ENCODE measurements around the gene MATN3. TPM values are rescaled to one million over a fixed set of nuclear protein-coding genes. Genes with fewer than 3 reads are reported as not detected.

MATN3 gene
- total and polyA plus RNA-seq, 2 of the 8 experiments (the other 6 are each of a cell fraction or from before 2014, with no cell fraction given), result 3.0 to 9.9 TPM

- H3K4me1 ChIP-seq (replicated peaks in 1 of 4; ENCODE audit: control insufficient read depth in 3 of 4, insufficient read depth in 4 of 4, low read length in 3 of 4), result no peaks in the 10 kb centered on the region
- 85% methylated on average over 5 of the region's 5 CpGs; no CpG with 5 or more reads in 1 of the 2 experiments for WGBS, 2 experiments (ENCODE audit: extremely low coverage in 1 of 2, insufficient coverage in 1 of 2, insufficient read length in 1 of 2, insufficient replicate concordance in 2 of 2, low coverage in 1 of 2, low lambda C conversion rate in 2 of 2, missing lambda C conversion rate in 1 of 2)
- no peak overlapping the region for H2BK5ac ChIP-seq (ENCODE audit: low read depth, low read length)
- no peak overlapping the region for H4K5ac ChIP-seq (ENCODE audit: insufficient read length, low read depth, low read length)
- no peak overlapping the region for H2AK5ac ChIP-seq (ENCODE audit: low read depth, low read length)
- no peaks in the 10 kb centered on the region for H3K9me3 ChIP-seq (ENCODE audit: insufficient read depth in 2 of 2, low read depth in 1 of 2, low read length in 1 of 2)
- no peak overlapping the region for H2BK20ac ChIP-seq (ENCODE audit: low read length)
- no peak overlapping the region for H3K23ac ChIP-seq (ENCODE audit: insufficient read length)
- FAIRE-seq, result no peak
- H3K4ac ChIP-seq (replicated peaks; ENCODE audit: insufficient read length, low read depth, low read length), result no peak overlapping the region
- H3K14ac ChIP-seq (ENCODE audit: insufficient read length), result no peak overlapping the region
- no peak overlapping the region for H4K8ac ChIP-seq (ENCODE audit: extremely low read depth, insufficient read depth, low read length)
- no peak overlapping the region for H2BK120ac ChIP-seq (replicated peaks; ENCODE audit: low read depth, low read length)
- H3K27me3 ChIP-seq (replicated peaks in 1 of 4; ENCODE audit: control insufficient read depth in 3 of 4, extremely low read depth in 1 of 4, insufficient read depth in 3 of 4, low read length in 3 of 4), result no peaks in the 10 kb centered on the region
- no peaks in the 10 kb centered on the region for H4K20me1 ChIP-seq (replicated peaks in 1 of 2; ENCODE audit: control insufficient read depth in 1 of 2, insufficient read depth in 2 of 2, low read length in 2 of 2)
- H3K4me3 ChIP-seq (ENCODE audit: extremely low read depth in 1 of 4, insufficient read depth in 2 of 4, low read depth in 3 of 4, low read length in 4 of 4), result no peak overlapping the region
- no peak overlapping the region for H3K56ac ChIP-seq (replicated peaks; ENCODE audit: insufficient read length, low read depth, low read length)
- no peak for DNase-seq (ENCODE audit: low read depth in 1 of 2, low spot score in 2 of 2)
- H3K36me3 ChIP-seq (ENCODE audit: control insufficient read depth in 2 of 4, insufficient read depth in 4 of 4, low read length in 3 of 4), result no peaks in the 10 kb centered on the region
- TF ChIP-seq CEBPB (IDR thresholded peaks at IDR 0.05; ENCODE audit: low read depth, low read length) (no peak), SP2 (IDR thresholded peaks at IDR 0.05; ENCODE audit: low read length) (no peak), CTCF (IDR thresholded peaks at IDR 0.05; ENCODE audit: control extremely low read depth in 1 of 3, insufficient read depth in 1 of 3, low read depth in 1 of 3, low read length in 3 of 3) (no peak), GABPA (IDR thresholded peaks at IDR 0.05; ENCODE audit: borderline replicate concordance, insufficient read depth, low read length) (no peak), POLR2AphosphoS5 (IDR thresholded peaks at IDR 0.05; ENCODE audit: low read depth, low read length) (no peak), CHD2 (IDR thresholded peaks at IDR 0.05; ENCODE audit: low read length) (no peak), KDM5A (IDR thresholded peaks at IDR 0.05; ENCODE audit: low read length) (no peak), TAF7 (optimal IDR thresholded peaks at IDR 0.05; ENCODE audit: borderline replicate concordance, low read depth, low read length) (no peak), JUN (IDR thresholded peaks at IDR 0.05; ENCODE audit: low read depth, low read length) (no peak), EZH2 (IDR thresholded peaks at IDR 0.05; ENCODE audit: low read depth, low read length, severe bottlenecking) (no peak)
- no peak overlapping the region for H2BK12ac ChIP-seq (ENCODE audit: low read depth, low read length)
- no peak overlapping the region for H3K27ac ChIP-seq (ENCODE audit: low read depth, low read length)
- no peak overlapping the region for H3K9ac ChIP-seq (replicated peaks in 1 of 4; ENCODE audit: extremely low read depth in 1 of 4, low read depth in 3 of 4, low read length in 3 of 4)
- H4K91ac ChIP-seq (replicated peaks; ENCODE audit: insufficient read length, low read length), result no peak overlapping the region
- H2BK15ac ChIP-seq (ENCODE audit: low read length), result no peak overlapping the region
- no peaks in the 10 kb centered on the region for H3K79me2 ChIP-seq (ENCODE audit: control insufficient read depth in 1 of 2, insufficient read depth in 2 of 2, low read length in 2 of 2)
- no peaks in the 10 kb centered on the region for H3K23me2 ChIP-seq (ENCODE audit: low read depth, low read length)
- no peak overlapping the region for H2AFZ ChIP-seq (ENCODE audit: low read length)
- ChIA-PET POLR2A (ENCODE audit: partially characterized antibody) (interaction anchor here (1.3 to 2.5 kb wide), 2 partner anchors 10 to 12 kb away, joined by 4 to 12 read pairs; partner anchors contain the start of gene LAPTM4A), CTCF (ENCODE audit: partially characterized antibody) (interaction anchor here (0.5 to 3.6 kb wide), 5 partner anchors 9 to 323 kb away, joined by 3 to 19 read pairs (median 3); no protein-coding TSS in a partner anchor)
- H3K79me1 ChIP-seq (ENCODE audit: low read depth, low read length), result no peaks in the 10 kb centered on the region
- H3K18ac ChIP-seq (ENCODE audit: extremely low read depth, low read length), result no peak overlapping the region
- H3K4me2 ChIP-seq (ENCODE audit: insufficient read depth in 1 of 2, low read depth in 2 of 2, low read length in 2 of 2), result no peak overlapping the region
Measured at GRCh38 chr2:20061940-20062339, 49.5 kb upstream of the MATN3 start.

Data from H1 (cell line).